ENCODE results near the gene TNFRSF8.
"Not testable (repeated sequence)": the region's sequence is repeated elsewhere in the genome, so short reads cannot be mapped to it uniquely, and the experiment has no call there.

DNA sequence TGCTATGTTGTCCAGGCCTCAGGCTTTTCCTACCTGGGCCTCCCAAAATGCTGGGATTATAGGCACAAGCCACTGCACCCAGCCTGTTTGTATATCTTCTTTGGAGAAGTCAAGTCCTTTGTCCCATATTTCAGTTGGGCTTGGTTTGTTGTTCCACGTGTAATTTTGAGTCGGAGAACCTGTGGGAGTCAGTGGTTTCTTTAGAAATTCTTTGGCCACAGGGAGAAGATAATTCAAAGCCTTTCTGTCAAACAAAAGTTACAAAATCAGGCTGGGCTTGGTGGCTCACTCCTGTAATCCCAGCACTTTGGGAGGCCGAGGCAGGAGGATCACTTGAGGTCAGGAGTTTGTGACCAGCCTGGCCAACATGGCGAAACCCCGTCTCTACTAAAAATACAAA, 29.7 kb upstream of the TNFRSF8 start:
- TF ChIP-seq, protein P1, sequence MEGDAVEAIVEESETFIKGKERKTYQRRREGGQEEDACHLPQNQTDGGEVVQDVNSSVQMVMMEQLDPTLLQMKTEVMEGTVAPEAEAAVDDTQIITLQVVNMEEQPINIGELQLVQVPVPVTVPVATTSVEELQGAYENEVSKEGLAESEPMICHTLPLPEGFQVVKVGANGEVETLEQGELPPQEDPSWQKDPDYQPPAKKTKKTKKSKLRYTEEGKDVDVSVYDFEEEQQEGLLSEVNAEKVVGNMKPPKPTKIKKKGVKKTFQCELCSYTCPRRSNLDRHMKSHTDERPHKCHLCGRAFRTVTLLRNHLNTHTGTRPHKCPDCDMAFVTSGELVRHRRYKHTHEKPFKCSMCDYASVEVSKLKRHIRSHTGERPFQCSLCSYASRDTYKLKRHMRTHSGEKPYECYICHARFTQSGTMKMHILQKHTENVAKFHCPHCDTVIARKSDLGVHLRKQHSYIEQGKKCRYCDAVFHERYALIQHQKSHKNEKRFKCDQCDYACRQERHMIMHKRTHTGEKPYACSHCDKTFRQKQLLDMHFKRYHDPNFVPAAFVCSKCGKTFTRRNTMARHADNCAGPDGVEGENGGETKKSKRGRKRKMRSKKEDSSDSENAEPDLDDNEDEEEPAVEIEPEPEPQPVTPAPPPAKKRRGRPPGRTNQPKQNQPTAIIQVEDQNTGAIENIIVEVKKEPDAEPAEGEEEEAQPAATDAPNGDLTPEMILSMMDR (IDR thresholded peaks at IDR 0.05; ENCODE audit: low read length), result not testable (repeated sequence)
- not testable (repeated sequence) for TF ChIP-seq EZH2 (IDR thresholded peaks at IDR 0.05; ENCODE audit: borderline replicate concordance, low read length)
